HepG2 (cell line): ENCODE results near the gene MRPL51. TPM values are rescaled to one million over a fixed set of nuclear protein-coding genes. Genes with fewer than 3 reads are reported as not detected.

Experiments used
- ATAC-seq: fragments of 200-7000 bp; cut with Tn5 transposase; 3 replicates; pipeline ENCODE4 v1.9.1; 2020; ENCODE audit warnings: mild to moderate bottlenecking, moderate library complexity
- BruUV-seq: library from RNA; stranded (reverse); fragments of 400-500 nt; replicated peaks from 2 replicates; lab custom pipeline; 2021; lab: Mats Ljungman, UMichigan
- CTCF ChIA-PET: fragments of 300-600 bp; formaldehyde crosslinking; extraction: SDS; loops from one replicate; lab custom pipeline; 2021; ENCODE audit warnings: low total read pairs, inconsistent platforms, low intra/inter-chr PET ratio; lab: Yijun Ruan, JAX
- POLR2A ChIA-PET: fragments of 350-600 bp; sonication (Branson Sonifier 250); formaldehyde crosslinking; loops from one replicate; lab custom pipeline; 2020; ENCODE audit warnings: antibody characterized with exemption, inconsistent platforms; lab: Yijun Ruan, JAX
- DNase-seq: peaks from one replicate; pipeline ENCODE4 v3.0.0-alpha.2; 2015; ENCODE audit warnings: low spot score
- FAIRE-seq: peaks from 3 replicates; lab custom pipeline; 2011; peaks lifted over from hg19 to GRCh38; lab: Jason Lieb, UNC
- H2AFZ ChIP-seq: one replicate; pipeline ENCODE4 v1.6.1; 2011; ENCODE audit warnings: low read length, inconsistent platforms
- H3K27ac ChIP-seq: fragments of 300-600 bp; 3 replicates; pipeline ENCODE4 v1.8.0; 2011; ENCODE audit warnings: mixed run types, mild to moderate bottlenecking, mixed read lengths, low read length, inconsistent platforms; ENCODE audit not compliant: insufficient read depth; ENCODE audit errors: extremely low read length
- H3K27me3 ChIP-seq, 2 experiments: fragments of 200-600 bp in 1 of 2; 2 replicates in 1 of 2; 3 replicates in 1 of 2; pipeline versions ENCODE4 v1.6.0 to v1.8.0; 2011; ENCODE audit warnings: low read length in 2 of 2, mild to moderate bottlenecking in 2 of 2, moderate library complexity in 2 of 2, inconsistent platforms in 1 of 2; ENCODE audit not compliant: insufficient read depth in 2 of 2, control insufficient read depth in 1 of 2
- H3K36me3 ChIP-seq, 2 experiments: fragments of 200-600 bp in 1 of 2; replicated peaks in 1 of 2; 2 replicates in 1 of 2; 3 replicates in 1 of 2; pipeline versions ENCODE4 v1.5.1 to v1.8.0; 2011; ENCODE audit warnings: low read length in 2 of 2, inconsistent platforms in 1 of 2; ENCODE audit not compliant: insufficient read depth in 2 of 2, control insufficient read depth in 1 of 2
- H3K4me1 ChIP-seq: 2 replicates; pipeline ENCODE4 v1.5.1; 2012; ENCODE audit warnings: low read length, inconsistent platforms; ENCODE audit not compliant: insufficient read depth
- H3K4me2 ChIP-seq: 2 replicates; pipeline ENCODE4 v1.6.0; 2011; ENCODE audit warnings: low read depth, low read length, inconsistent platforms
- H3K4me3 ChIP-seq, 3 experiments: fragments of 200-600 bp in 1 of 3; sonication (generic), shearing (Covaris generic) in 1 of 3; replicated peaks in 1 of 3; 2 replicates each; pipeline ENCODE4 v1.5.1; 2011 to 2016; ENCODE audit warnings: low read length in 3 of 3, inconsistent platforms in 2 of 3, low read depth in 2 of 3, mild to moderate bottlenecking in 2 of 3, control low read depth in 1 of 3, mixed read lengths in 1 of 3; ENCODE audit not compliant: insufficient read depth in 1 of 3
- H3K79me2 ChIP-seq: one replicate; pipeline ENCODE4 v1.6.1; 2011; ENCODE audit warnings: low read length, inconsistent platforms; ENCODE audit not compliant: insufficient read depth
- H3K9ac ChIP-seq: 2 replicates; pipeline ENCODE4 v1.6.0; 2011; ENCODE audit warnings: mild to moderate bottlenecking, low read depth, low read length, inconsistent platforms; ENCODE audit not compliant: insufficient read depth
- H3K9me3 ChIP-seq: 2 replicates; pipeline ENCODE4 v1.5.1; 2012; ENCODE audit warnings: mild to moderate bottlenecking, low read length
- H4K20me1 ChIP-seq: 2 replicates; pipeline ENCODE4 v1.6.0; 2011; ENCODE audit warnings: inconsistent platforms, mild to moderate bottlenecking, low read length, moderate library complexity; ENCODE audit not compliant: insufficient read depth
- CBX5 ChIP-seq: sonication (generic); formaldehyde crosslinking; IDR thresholded peaks from 2 replicates; pipeline ENCODE4 v1.4.0; 2020; ENCODE audit warnings: missing genetic modification reagents, borderline replicate concordance
- GPN1 ChIP-seq: sonication (generic); formaldehyde crosslinking; IDR thresholded peaks from 2 replicates; pipeline ENCODE4 v1.5.1; 2020; ENCODE audit warnings: missing genetic modification reagents, borderline replicate concordance
- HDAC2 ChIP-seq: sonication (generic); formaldehyde crosslinking; IDR thresholded peaks from 2 replicates; pipeline ENCODE4 v1.4.0; 2020; ENCODE audit warnings: missing genetic modification reagents
- HOXA3 ChIP-seq: sonication (generic); formaldehyde crosslinking; IDR thresholded peaks from 2 replicates; pipeline ENCODE4 v1.5.0; 2020; ENCODE audit warnings: missing genetic modification reagents
- KDM5B ChIP-seq: sonication (generic); formaldehyde crosslinking; IDR thresholded peaks from 2 replicates; pipeline ENCODE4 v1.4.0; 2020; ENCODE audit warnings: missing genetic modification reagents, mild to moderate bottlenecking, borderline replicate concordance
- KLF13 ChIP-seq: sonication (generic); formaldehyde crosslinking; IDR thresholded peaks from 2 replicates; pipeline ENCODE4 v1.4.0; 2020; ENCODE audit warnings: mild to moderate bottlenecking, missing genetic modification reagents
- YY1 ChIP-seq: IDR thresholded peaks from 2 replicates; pipeline ENCODE4 v1.6.1; 2011; ENCODE audit warnings: low read length, low read depth, moderate library complexity, mild to moderate bottlenecking; ENCODE audit not compliant: insufficient read depth, insufficient replicate concordance
- ZNF253 ChIP-seq: sonication (generic); formaldehyde crosslinking; IDR thresholded peaks from 2 replicates; pipeline ENCODE4 v1.8.0; 2022; ENCODE audit warnings: mild to moderate bottlenecking, missing genetic modification reagents, borderline replicate concordance
- ZNF570 ChIP-seq: sonication (generic); formaldehyde crosslinking; IDR thresholded peaks from 2 replicates; pipeline ENCODE4 v1.4.0; 2020; ENCODE audit warnings: mild to moderate bottlenecking, missing genetic modification reagents, borderline replicate concordance
- ZNF83 ChIP-seq: sonication (generic); formaldehyde crosslinking; IDR thresholded peaks from 2 replicates; pipeline ENCODE4 v1.4.0; 2020; ENCODE audit warnings: missing genetic modification reagents, mild to moderate bottlenecking, borderline replicate concordance
- ZNF883 ChIP-seq: sonication (generic); formaldehyde crosslinking; IDR thresholded peaks from 2 replicates; pipeline ENCODE4 v1.5.1; 2020; ENCODE audit warnings: mild to moderate bottlenecking, missing genetic modification reagents; ENCODE audit errors: not compliant biosample characterization
- WGBS: methylation state at CpG from one replicate; pipeline ENCODE4 v1.1.6; 2017; ENCODE audit warnings: low lambda C conversion rate; 5-methylcytosine and 5-hydroxymethylcytosine counted together
- in situ Hi-C: cut with HindIII; loops from 2 replicates; pipeline ENCODE4 v1.10.0; 2017; ENCODE audit warnings: low pct_unique_long_range_greater_than_20kb; ENCODE audit not compliant: extremely low pct_ligation_motif_present
- intact Hi-C: fragments of 100-400 bp; cut with micrococcal nuclease; formaldehyde crosslinking; loops from one replicate; pipeline ENCODE4 v1.10.0; 2022; ENCODE audit not compliant: unreplicated experiment
- polyA plus RNA-seq, 8 experiments: library from polyadenylated mRNA; depleted of rRNA in 3 of 8; stranded (reverse) in 7 of 8; unstranded in 1 of 8; fragments of >200 nt; fragmentation: Illumina TruSeq in 4 of 8; extraction: Trizol in 4 of 8; gene quantifications; 2 replicates each; pipeline versions ENCODE4 v1.2.1 to v1.2.3, GENCODE V29; 2011 to 2016; ENCODE audit warnings: low read depth in 4 of 8, missing spikeins in 1 of 8, mixed read lengths in 1 of 8; ENCODE audit not compliant: insufficient read depth in 1 of 8
- total RNA-seq, 5 experiments: library from RNA; depleted of rRNA; stranded (reverse); fragments of >200 nt; fragmentation: Illumina TruSeq; extraction: Trizol; gene quantifications; 2 replicates each; pipeline ENCODE4 v1.2.3, GENCODE V29; 2016; ENCODE audit warnings: low read depth in 1 of 5
- TF ChIP-seq, protein P1 (sequence below): sonication (generic); formaldehyde crosslinking; IDR thresholded peaks from 2 replicates; pipeline ENCODE4 v1.4.0; 2020; ENCODE audit warnings: missing genetic modification reagents
- TF ChIP-seq, protein P2 (sequence below): sonication (generic); formaldehyde crosslinking; IDR thresholded peaks from 2 replicates; pipeline ENCODE4 v1.4.0; 2020; ENCODE audit warnings: missing genetic modification reagents
- TF ChIP-seq, protein P3 (sequence below): sonication (generic); formaldehyde crosslinking; IDR thresholded peaks from 2 replicates; pipeline ENCODE4 v1.8.1; 2023; ENCODE audit warnings: mild to moderate bottlenecking, missing genetic modification reagents
- TF ChIP-seq, protein P4 (sequence below): sonication (generic); formaldehyde crosslinking; IDR thresholded peaks from 2 replicates; pipeline ENCODE4 v1.9.0; 2021; ENCODE audit warnings: missing genetic modification reagents, borderline replicate concordance

Gene MRPL51
- total and polyA plus RNA-seq, 2 of the 13 experiments (the other 11 are each of a cell fraction or from before 2014, with no cell fraction given): 64.8 to 278 TPM

DNA sequence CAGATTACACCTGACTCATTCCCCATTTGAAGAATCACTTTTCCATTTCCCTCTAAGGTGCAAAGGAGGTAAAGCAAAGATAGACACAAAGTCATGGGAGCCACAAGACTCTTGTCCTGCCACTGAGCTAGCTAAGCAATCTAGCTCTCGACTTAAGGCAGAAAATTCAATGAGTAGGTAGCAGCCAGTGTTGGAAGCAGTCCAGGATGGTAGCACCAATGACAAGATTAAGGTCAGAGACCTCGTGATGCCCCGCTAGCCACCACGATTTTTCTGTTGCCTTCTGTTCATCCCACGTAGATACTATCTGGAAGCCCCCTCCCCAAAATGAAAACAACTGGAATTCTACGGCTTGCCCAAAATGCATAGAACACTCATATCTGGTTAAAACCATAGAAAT is 24.0 kb downstream of the MRPL51 start:
- Histone ChIP-seq H3K4me2 (peak overlapping the region; percentile 98), H3K4me3 (no peak overlapping the region), H3K27ac (no peak overlapping the region), H3K27me3 (no peaks in the 10 kb centered on the region), H3K36me3 (peaks cover 6 to 9% of the 10 kb centered on the region in 2 experiments; a peak in 3 of 5 replicates), H4K20me1 (no peaks in the 10 kb centered on the region), H3K79me2 (no peaks in the 10 kb centered on the region), H3K9me3 (no peaks in the 10 kb centered on the region), H2AFZ (no peak overlapping the region), H3K4me1 (peaks cover 38% of the 10 kb centered on the region), H3K9ac (no peak overlapping the region)
- TF ChIP-seq, protein P1, sequence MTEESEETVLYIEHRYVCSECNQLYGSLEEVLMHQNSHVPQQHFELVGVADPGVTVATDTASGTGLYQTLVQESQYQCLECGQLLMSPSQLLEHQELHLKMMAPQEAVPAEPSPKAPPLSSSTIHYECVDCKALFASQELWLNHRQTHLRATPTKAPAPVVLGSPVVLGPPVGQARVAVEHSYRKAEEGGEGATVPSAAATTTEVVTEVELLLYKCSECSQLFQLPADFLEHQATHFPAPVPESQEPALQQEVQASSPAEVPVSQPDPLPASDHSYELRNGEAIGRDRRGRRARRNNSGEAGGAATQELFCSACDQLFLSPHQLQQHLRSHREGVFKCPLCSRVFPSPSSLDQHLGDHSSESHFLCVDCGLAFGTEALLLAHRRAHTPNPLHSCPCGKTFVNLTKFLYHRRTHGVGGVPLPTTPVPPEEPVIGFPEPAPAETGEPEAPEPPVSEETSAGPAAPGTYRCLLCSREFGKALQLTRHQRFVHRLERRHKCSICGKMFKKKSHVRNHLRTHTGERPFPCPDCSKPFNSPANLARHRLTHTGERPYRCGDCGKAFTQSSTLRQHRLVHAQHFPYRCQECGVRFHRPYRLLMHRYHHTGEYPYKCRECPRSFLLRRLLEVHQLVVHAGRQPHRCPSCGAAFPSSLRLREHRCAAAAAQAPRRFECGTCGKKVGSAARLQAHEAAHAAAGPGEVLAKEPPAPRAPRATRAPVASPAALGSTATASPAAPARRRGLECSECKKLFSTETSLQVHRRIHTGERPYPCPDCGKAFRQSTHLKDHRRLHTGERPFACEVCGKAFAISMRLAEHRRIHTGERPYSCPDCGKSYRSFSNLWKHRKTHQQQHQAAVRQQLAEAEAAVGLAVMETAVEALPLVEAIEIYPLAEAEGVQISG (CRISPR knock-in tag): no peak
- TF ChIP-seq, protein P2, sequence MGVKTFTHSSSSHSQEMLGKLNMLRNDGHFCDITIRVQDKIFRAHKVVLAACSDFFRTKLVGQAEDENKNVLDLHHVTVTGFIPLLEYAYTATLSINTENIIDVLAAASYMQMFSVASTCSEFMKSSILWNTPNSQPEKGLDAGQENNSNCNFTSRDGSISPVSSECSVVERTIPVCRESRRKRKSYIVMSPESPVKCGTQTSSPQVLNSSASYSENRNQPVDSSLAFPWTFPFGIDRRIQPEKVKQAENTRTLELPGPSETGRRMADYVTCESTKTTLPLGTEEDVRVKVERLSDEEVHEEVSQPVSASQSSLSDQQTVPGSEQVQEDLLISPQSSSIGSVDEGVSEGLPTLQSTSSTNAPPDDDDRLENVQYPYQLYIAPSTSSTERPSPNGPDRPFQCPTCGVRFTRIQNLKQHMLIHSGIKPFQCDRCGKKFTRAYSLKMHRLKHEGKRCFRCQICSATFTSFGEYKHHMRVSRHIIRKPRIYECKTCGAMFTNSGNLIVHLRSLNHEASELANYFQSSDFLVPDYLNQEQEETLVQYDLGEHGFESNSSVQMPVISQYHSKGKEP (CRISPR knock-in tag): no peak
- no peak for TF ChIP-seq CBX5 (CRISPR knock-in tag)
- TF ChIP-seq KLF13 (CRISPR knock-in tag): no peak
- TF ChIP-seq HOXA3 (CRISPR knock-in tag): no peak
- no peak for TF ChIP-seq YY1
- no peak for TF ChIP-seq ZNF570 (CRISPR knock-in tag)
- no peak for TF ChIP-seq HDAC2
- TF ChIP-seq ZNF253 (CRISPR knock-in tag): no peak
- TF ChIP-seq, protein P3, sequence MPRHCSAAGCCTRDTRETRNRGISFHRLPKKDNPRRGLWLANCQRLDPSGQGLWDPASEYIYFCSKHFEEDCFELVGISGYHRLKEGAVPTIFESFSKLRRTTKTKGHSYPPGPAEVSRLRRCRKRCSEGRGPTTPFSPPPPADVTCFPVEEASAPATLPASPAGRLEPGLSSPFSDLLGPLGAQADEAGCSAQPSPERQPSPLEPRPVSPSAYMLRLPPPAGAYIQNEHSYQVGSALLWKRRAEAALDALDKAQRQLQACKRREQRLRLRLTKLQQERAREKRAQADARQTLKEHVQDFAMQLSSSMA (CRISPR knock-in tag): no peak
- TF ChIP-seq, protein P4, sequence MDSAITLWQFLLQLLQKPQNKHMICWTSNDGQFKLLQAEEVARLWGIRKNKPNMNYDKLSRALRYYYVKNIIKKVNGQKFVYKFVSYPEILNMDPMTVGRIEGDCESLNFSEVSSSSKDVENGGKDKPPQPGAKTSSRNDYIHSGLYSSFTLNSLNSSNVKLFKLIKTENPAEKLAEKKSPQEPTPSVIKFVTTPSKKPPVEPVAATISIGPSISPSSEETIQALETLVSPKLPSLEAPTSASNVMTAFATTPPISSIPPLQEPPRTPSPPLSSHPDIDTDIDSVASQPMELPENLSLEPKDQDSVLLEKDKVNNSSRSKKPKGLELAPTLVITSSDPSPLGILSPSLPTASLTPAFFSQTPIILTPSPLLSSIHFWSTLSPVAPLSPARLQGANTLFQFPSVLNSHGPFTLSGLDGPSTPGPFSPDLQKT (CRISPR knock-in tag): no peak
- TF ChIP-seq GPN1 (CRISPR knock-in tag): no peak
- TF ChIP-seq ZNF83 (CRISPR knock-in tag): no peak
- TF ChIP-seq KDM5B (CRISPR knock-in tag): no peak
- TF ChIP-seq ZNF883 (CRISPR knock-in tag): no peak
- 86% methylated on average over 6 of the region's 6 CpGs for WGBS
- in situ Hi-C loops (loop anchor here (25.0 kb wide), 1 partner anchor 407 kb away; no protein-coding TSS in a partner anchor), intact Hi-C loops (loop anchor here (10.0 kb wide), 1 partner anchor 134 kb away; no protein-coding TSS in a partner anchor)
- no peak for ATAC-seq
- CTCF ChIA-PET: no interaction called here
- POLR2A ChIA-PET: interaction anchor here (1.2 to 4.2 kb wide), 7 partner anchors 17 to 133 kb away, joined by 4 to 68 read pairs (median 32); partner anchors contain the start of genes GAPDH, LTBR, MRPL51 and TAPBPL
- no peak for FAIRE-seq
- no TSS peak for BruUV-seq
- no peak for DNase-seq
